Stimulated activated CD8-positive, alpha-beta memory T cell treated with anti-CD3 and anti-CD28 coated beads, Interleukin-15, amount 100 ng/mL, for 4 hours (primary cell): ENCODE data around the gene KRT3.
"Not testable (repeated sequence)": the region's sequence is repeated elsewhere in the genome, so short reads cannot be mapped to it uniquely, and the experiment has no call there.

ENCODE experiments used
- DNase-seq, 2 donors: peaks; one replicate each; pipeline ENCODE4 v3.0.0-alpha.2; 2020; ENCODE audit warnings: low read depth in 2 of 2

Gene KRT3

GRCh38 chr12:52781399-52782082, 14.4 kb downstream of the KRT3 start:
- DNase-seq, result no peak

GRCh38 chr12:52779914-52780313, 16.0 kb downstream of the KRT3 start:
- DNase-seq, result no peak

- DNase-seq, result no peak
Observed at GRCh38 chr12:52778833-52779232, 17.1 kb downstream of the KRT3 start.

GRCh38 chr12:52777566-52777965, 18.4 kb downstream of the KRT3 start:
- DNase-seq, result no peak

GRCh38 chr12:52776913-52777395, 19.0 kb downstream of the KRT3 start, which contains the start of gene KRT76:
Gene KRT76 (minus strand): TSS chr12:52777345. CDS start chr12:52777291, 54 bp downstream.
- no peak for DNase-seq

GRCh38 chr12:52776435-52776834, 19.5 kb downstream of the KRT3 start:
- no peak for DNase-seq

GRCh38 chr12:52774629-52775250, 21.2 kb downstream of the KRT3 start:
- no peak for DNase-seq

- no peak for DNase-seq
Observed at GRCh38 chr12:52772772-52773171, 23.1 kb downstream of the KRT3 start.

GRCh38 chr12:52772188-52772587, 23.7 kb downstream of the KRT3 start:
- no peak for DNase-seq

GRCh38 chr12:52771505-52771904, 24.4 kb downstream of the KRT3 start:
- DNase-seq, result no peak

- no peak for DNase-seq
Observed at GRCh38 chr12:52771088-52771487, 24.8 kb downstream of the KRT3 start.

GRCh38 chr12:52769946-52770345, 26.0 kb downstream of the KRT3 start:
- no peak for DNase-seq

GRCh38 chr12:52769354-52769753, 26.6 kb downstream of the KRT3 start:
- DNase-seq, result no peak

- DNase-seq, result no peak
Observed at GRCh38 chr12:52768479-52769200, 27.3 kb downstream of the KRT3 start.

- DNase-seq, result no peak
Observed at GRCh38 chr12:52767427-52767826, 28.5 kb downstream of the KRT3 start.

- DNase-seq, result no peak
Observed at GRCh38 chr12:52767020-52767379, 28.9 kb downstream of the KRT3 start.

GRCh38 chr12:52766351-52767019, 29.4 kb downstream of the KRT3 start:
- DNase-seq, result no peak

GRCh38 chr12:52765702-52766101, 30.2 kb downstream of the KRT3 start:
- no peak for DNase-seq

- DNase-seq, result no peak
Observed at GRCh38 chr12:52763991-52764390, 31.9 kb downstream of the KRT3 start.

GRCh38 chr12:52763036-52763659, 32.8 kb downstream of the KRT3 start:
- DNase-seq, result no peak

- DNase-seq, result no peak
Observed at GRCh38 chr12:52761802-52762201, 34.1 kb downstream of the KRT3 start.

GRCh38 chr12:52761218-52761617, 34.7 kb downstream of the KRT3 start:
- not testable (repeated sequence) for DNase-seq
